OCI-M1 (cell line): ENCODE data around the gene SHISA5.
"Not testable (repeated sequence)": the region's sequence is repeated elsewhere in the genome, so short reads cannot be mapped to it uniquely, and the experiment has no call there.

Experiments
- DNase-seq: peaks from one replicate; lab custom pipeline; 2025; lab: John Stamatoyannopoulos, UW

The SHISA5 gene

GRCh38 chr3:48519277-48519643, 15.3 kb upstream of the SHISA5 start:
- DNase-seq, result no peak

DNA sequence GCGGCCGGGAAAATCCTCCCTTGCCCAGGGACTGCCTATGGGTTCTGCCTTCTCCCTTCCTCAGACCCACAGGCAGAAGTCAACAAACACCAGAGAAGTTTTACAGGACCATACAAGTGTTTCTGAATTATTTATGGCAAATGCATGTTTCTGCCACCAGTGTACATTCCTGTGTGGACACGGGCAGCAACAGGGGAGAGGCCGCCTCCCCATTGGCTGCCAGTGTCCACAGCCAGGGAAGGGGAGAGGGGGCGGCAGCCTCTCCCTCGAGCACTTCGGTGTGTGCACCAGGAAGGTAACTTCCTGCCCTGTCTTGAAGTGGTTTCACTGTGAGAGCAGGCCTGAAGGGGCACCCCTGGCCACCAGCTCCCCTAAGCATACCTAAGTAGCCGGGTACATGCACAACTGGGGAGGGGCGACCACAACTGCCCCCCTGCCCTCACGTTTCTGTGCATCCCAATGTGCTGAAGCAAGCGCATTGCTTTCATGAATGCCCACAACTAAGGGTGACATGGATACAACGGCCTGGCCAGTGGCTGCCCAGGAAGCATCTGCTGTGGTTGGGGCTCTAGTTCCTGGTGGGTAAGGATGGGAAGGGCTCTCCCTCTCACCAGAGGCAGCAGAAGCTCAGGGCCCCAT, 14.8 kb upstream of the SHISA5 start:
- DNase-seq, result no peak

DNA sequence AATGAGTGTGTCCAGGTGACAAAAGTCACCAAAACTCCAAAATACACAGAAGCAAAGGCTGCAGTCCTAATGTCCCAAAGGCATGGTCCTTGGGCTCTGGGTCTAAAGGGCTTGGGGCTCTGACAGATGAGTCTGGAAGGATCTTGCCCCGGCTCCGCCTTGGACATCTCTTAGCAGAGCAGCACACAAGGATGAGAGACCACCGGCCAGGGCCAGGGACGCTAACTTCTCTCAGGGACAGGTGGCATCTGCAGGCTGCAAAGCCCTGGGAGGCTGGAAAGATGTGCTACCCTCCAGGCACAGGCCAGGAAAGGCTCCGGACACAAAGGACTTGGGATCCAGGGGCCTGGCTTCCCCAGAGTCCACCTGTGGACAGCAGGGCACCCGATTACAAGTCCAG, 14.1 kb upstream of the SHISA5 start:
- DNase-seq, result no peak

DNA sequence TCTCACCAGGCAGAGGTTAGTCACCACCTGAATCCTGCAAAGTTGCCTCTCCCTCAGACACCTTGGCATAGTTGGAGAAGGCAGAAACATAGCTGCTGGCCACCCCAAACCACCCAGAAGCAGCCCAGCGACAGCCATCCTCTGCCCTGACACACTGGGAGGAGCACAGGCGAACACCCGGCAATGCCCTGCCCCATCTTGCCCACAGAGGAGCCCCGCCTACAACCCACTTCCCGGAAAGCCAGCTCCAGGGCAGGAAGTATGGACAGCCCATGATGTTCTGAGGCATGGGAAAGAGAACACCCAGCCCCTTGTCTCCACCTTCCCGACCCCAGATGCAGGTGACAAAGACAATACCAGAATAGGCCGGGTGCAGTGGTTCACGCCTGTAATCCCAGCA, 12.6 kb upstream of the SHISA5 start:
- DNase-seq, result no peak

- no peak for DNase-seq
These were observed 10.7 kb upstream of the SHISA5 start for GRCh38 chr3:48514431-48515227.

- DNase-seq, result no peak
These were observed 7.6 kb upstream of the SHISA5 start for GRCh38 chr3:48511551-48511950.

GRCh38 chr3:48507256-48508061, 3.5 kb upstream of the SHISA5 start:
- DNase-seq, result peak; percentile 52

DNA sequence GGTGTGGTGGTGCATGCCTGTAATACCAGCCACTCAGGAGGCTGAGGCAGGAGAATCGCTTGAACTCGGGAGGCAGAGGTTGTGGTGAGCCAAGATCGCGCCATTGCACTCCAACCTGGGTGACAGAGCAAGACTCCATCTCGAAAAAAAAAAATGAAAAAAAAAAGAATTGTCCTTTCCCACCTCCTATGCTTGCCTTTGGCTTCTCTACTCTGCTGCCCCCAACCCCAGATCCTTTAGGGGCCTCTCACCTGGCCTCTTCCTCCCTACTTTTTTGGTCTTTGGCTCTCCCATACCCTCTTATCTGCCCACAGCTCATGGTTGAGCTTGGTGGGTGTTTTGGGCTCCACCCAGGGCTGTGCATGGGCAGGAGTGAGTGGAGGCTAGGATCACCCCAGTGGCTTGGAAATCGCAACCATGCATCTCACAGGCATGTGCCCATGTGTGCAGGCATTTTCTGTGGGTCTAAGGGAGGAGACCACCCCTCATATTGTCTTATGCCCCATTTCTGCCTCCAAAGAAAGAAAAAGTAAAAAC, 2.1 kb upstream of the SHISA5 start:
- DNase-seq, result peak; percentile 14

- DNase-seq, result no peak
These were observed 1.2 kb upstream of the SHISA5 start for GRCh38 chr3:48505146-48505545.

- peak; percentile 8 for DNase-seq
These were observed 448 bp downstream of the SHISA5 start for GRCh38 chr3:48503401-48504050.

DNA sequence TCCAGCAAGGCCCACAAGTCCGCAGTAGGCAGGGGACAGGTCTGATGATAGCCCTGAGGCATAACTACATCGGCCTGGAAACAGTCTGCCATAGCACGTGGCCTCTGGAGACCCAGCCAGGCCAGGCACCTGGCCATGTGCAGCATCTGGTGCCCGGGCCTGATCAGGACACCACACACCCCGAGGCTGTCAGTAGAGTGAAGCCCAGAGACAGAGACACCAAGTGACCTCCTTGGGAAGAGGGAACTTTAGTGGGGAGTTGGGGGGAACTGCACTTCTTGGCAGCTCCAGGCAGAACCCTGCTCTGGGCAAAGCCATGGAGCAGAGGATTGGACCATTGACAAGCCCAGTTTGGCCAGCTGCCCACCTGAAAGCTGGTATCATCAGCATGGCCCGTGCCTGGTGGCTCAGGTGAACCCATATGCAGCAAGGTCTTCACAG, 1.2 kb downstream of the SHISA5 start:
- DNase-seq, result no peak

DNA sequence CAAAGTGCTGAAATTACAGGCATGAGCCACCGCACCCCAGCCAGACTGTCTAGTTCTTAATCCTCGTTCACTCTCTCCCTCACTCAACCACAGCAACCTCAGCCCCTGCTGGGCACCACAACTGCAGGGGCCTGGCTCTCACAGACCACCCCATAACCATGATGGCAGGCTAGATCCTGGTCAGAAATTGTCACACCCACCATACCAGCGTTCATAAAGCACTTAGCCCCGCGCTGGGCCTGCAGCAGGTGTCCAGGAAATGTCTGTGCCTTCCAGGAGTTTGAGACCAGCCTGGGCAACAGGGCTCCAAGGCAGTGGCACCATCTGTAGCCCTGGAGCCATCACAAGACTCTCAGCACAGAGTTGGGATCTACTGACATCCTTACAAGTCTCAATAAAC, 1.9 kb downstream of the SHISA5 start:
- DNase-seq, result no peak

DNA sequence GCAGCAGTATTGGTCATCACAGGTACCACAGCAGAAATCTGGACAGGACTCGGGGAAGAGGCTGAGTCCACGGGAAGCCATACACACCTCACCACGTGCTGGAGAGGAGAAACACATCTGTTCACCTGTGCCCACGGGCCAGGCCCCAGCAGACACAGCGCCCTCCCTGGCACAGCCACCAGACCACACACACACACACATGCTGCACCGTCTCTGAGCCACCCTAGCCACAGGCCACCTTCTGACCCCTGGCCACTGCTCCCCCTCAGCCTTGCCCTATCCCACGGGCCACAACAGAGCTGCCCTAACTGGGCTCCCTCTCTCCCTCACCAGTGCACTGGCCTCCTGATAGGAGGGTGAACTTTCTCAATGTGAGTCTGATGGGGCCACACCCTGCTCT, 2.8 kb downstream of the SHISA5 start:
- DNase-seq, result no peak

DNA sequence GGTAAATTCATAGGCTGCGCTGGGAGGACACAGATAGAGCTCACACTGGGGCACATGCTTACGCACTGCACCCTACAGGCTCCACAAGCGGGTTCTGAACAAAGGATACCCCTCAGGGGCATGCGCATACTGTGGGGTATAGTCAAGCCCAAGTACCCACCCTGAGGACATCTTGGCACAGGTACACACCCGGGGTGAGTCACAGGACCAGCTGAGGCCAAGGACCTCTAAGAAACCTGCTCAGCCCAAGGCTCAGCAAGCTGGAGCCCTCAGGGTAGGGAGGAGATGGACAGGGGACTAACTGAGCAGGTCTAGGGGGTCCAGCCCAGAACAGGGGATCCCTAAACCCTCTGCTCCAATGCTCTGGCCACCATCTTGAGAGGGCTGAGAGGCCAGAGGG, 3.3 kb downstream of the SHISA5 start:
- no peak for DNase-seq

DNA sequence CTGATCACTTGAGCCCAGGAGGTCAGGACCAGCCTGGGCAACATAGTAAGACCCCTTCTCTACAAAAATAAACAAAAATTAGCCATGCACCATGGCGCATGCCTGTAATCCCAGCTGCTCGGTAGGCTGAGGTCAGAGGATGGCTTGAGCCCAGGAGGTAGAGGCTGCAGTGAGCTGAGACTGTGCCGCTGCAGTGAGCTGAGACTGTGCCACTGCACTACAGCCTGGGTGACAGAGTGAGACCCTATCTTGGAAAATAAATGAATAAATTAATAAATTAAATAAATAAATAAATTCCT, 10.8 kb downstream of the SHISA5 start:
- no peak for DNase-seq

GRCh38 chr3:48492461-48493202, 11.3 kb downstream of the SHISA5 start:
- peak; percentile 25 for DNase-seq

GRCh38 chr3:48486952-48487351, 17.0 kb downstream of the SHISA5 start:
- DNase-seq, result no peak

DNA sequence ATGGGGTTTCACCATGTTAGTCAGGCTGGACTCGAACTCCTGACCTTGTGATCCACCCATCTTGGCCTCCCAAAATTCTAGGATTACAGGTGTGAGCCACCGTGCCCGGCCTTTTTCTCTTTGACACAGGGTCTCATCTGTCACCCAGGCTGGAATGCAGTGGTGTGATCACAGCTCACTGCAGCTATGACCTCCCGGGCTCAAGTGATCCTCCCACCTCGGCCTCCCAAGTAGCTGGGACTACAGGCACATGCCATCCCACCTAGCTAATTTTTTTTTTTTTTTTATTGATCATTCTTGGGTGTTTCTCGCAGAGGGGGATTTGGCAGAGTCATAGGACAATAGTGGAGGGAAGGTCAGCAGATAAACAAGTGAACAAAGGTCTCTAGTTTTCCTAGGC, 21.2 kb downstream of the SHISA5 start:
- DNase-seq, result not testable (repeated sequence)

GRCh38 chr3:48480891-48481290, 23.1 kb downstream of the SHISA5 start:
- DNase-seq, result not testable (repeated sequence)

DNA sequence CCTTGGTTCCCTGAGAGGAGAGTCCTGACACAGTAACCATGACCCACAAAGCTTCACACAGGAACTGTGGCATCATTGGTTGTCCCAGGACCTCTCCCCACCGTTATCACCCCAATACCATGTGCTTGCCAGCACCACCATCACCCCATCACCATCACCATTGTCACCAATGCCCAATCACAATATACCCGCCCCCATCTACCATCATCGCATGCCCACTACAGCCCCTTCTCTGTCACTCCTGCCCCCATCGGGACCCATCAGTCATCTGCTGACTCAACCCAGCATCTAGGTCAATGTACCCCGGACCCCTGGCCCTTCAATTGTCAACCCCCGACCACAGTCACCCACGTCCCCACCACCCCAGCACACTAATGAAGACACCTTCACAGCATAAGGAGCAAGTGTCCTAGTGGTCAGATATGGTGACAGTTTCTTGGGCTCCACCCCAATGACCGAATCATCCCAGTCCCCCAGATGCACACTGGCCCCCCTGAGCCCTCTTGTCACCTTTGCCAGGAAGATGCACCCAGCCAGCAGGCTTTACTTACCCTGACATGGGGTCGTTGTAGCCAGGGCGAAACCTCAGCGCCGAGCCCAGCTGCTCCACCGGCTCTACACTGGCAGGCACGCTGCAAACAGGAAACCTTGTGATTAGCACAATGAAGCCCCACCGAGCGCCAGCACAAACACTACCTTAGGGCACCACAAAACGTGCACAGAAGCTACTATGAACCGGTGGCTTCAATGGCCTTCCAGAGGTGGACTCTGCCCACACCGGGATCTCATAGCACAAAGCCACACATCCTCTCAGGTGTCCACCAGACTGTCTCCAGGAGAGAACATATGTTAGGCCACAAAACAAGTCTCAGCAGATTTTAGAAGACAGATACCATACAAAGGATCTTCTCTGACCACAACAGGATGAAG, 25.1 kb downstream of the SHISA5 start:
- DNase-seq, result no peak
